Esophagus squamous epithelium (tissue), 5 donors: ENCODE measurements around the gene HS1BP3. TPM values are rescaled to one million over a fixed set of nuclear protein-coding genes. Genes with fewer than 3 reads are reported as not detected.

Experiments used
- DNase-seq: peaks from one replicate; lab custom pipeline; 2025; lab: John Stamatoyannopoulos, UW
- H3K27ac ChIP-seq, 4 donors: fragments of 200-600 bp; sonication (generic); one replicate each; pipeline ENCODE4 v1.5.1; 2016 to 2019; ENCODE audit warnings: mild to moderate bottlenecking in 1 of 4
- H3K27me3 ChIP-seq, 4 donors: fragments of 200-600 bp; sonication (generic); 1 replicate in 3 of 4; 2 replicates in 1 of 4; pipeline versions ENCODE4 v1.5.1 to v1.6.0; 2017 to 2021; ENCODE audit warnings: antibody characterized with exemption in 1 of 4
- H3K36me3 ChIP-seq, 3 donors: fragments of 200-600 bp; sonication (generic); one replicate each; pipeline ENCODE4 v1.5.1; 2016 to 2019
- H3K4me1 ChIP-seq, 3 donors: fragments of 200-600 bp; sonication (generic); one replicate each; pipeline ENCODE4 v1.5.1; 2017 to 2019
- H3K4me3 ChIP-seq, 4 donors: fragments of 200-600 bp; sonication (generic); 1 replicate in 3 of 4; 2 replicates in 1 of 4; pipeline ENCODE4 v1.5.1; 2016 to 2019; ENCODE audit warnings: mild to moderate bottlenecking in 2 of 4, moderate library complexity in 1 of 4
- H3K9me3 ChIP-seq, 3 donors: fragments of 200-600 bp; sonication (generic); one replicate each; pipeline ENCODE4 v1.5.1; 2016 to 2019
- POLR2A ChIP-seq, 4 donors: fragments of 450-650 bp; IDR thresholded peaks; one replicate each; pipeline ENCODE4 v1.6.1; 2017; ENCODE audit warnings: antibody characterized with exemption in 4 of 4, mild to moderate bottlenecking in 4 of 4, moderate library complexity in 3 of 4
- WGBS, 2 donors: methylation state at CpG; one replicate each; pipeline ENCODE4 v1.1.5; 2018; 5-methylcytosine and 5-hydroxymethylcytosine counted together
- intact Hi-C: fragments of 100-400 bp; cut with DNase I; formaldehyde crosslinking; loops from one replicate; pipeline ENCODE4 v1.15.0; 2022
- total RNA-seq, 4 donors: library from RNA; depleted of rRNA; stranded (reverse); fragments of >200 nt; gene quantifications; one replicate each; pipeline ENCODE4 v1.1.0, GENCODE V29; 2016
- TF ChIP-seq, protein P1 (sequence below), 6 experiments: fragments of 450-650 bp in 4 of 6; fragments of 200-600 bp in 2 of 6; sonication (generic) in 2 of 6; IDR thresholded peaks; one replicate each; pipeline ENCODE4 v1.5.1; 2016 to 2019; ENCODE audit warnings: antibody characterized with exemption in 6 of 6, mild to moderate bottlenecking in 4 of 6, moderate library complexity in 4 of 6
- donor health status: DM: yes; HTN: yes; CAD: no.

HS1BP3 gene
- total RNA-seq, 4 donors from 2014 or later: 7.9 to 22.1 (median 16.9) TPM

GRCh38 chr2:20648206-20648605 lies 2.7 kb downstream of the HS1BP3 start:
- DNase-seq: no peak
- H3K27ac ChIP-seq: peak overlapping the region in 3 of 4 donors; percentile 6 to 98 (median 96)
- H3K27me3 ChIP-seq: no peaks in the 10 kb centered on the region
- TF ChIP-seq, protein P1, sequence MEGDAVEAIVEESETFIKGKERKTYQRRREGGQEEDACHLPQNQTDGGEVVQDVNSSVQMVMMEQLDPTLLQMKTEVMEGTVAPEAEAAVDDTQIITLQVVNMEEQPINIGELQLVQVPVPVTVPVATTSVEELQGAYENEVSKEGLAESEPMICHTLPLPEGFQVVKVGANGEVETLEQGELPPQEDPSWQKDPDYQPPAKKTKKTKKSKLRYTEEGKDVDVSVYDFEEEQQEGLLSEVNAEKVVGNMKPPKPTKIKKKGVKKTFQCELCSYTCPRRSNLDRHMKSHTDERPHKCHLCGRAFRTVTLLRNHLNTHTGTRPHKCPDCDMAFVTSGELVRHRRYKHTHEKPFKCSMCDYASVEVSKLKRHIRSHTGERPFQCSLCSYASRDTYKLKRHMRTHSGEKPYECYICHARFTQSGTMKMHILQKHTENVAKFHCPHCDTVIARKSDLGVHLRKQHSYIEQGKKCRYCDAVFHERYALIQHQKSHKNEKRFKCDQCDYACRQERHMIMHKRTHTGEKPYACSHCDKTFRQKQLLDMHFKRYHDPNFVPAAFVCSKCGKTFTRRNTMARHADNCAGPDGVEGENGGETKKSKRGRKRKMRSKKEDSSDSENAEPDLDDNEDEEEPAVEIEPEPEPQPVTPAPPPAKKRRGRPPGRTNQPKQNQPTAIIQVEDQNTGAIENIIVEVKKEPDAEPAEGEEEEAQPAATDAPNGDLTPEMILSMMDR (IDR thresholded peaks at IDR 0.05): no peak
- TF ChIP-seq POLR2A (IDR thresholded peaks at IDR 0.05): no peak
- H3K36me3 ChIP-seq: peaks cover 0 to 38% (median 10%) of the 10 kb centered on the region in 3 donors
- H3K9me3 ChIP-seq: no peaks in the 10 kb centered on the region
- WGBS, 2 donors: 89 to 99% methylated on average over 4 of the region's 4 CpGs
- H3K4me3 ChIP-seq: no peak overlapping the region
- peaks cover 23 to 43% (median 26%) of the 10 kb centered on the region in 3 donors for H3K4me1 ChIP-seq
- intact Hi-C loops: loop anchor here (10.0 kb wide), 1 partner anchor 233 kb away; no protein-coding TSS in a partner anchor

DNA sequence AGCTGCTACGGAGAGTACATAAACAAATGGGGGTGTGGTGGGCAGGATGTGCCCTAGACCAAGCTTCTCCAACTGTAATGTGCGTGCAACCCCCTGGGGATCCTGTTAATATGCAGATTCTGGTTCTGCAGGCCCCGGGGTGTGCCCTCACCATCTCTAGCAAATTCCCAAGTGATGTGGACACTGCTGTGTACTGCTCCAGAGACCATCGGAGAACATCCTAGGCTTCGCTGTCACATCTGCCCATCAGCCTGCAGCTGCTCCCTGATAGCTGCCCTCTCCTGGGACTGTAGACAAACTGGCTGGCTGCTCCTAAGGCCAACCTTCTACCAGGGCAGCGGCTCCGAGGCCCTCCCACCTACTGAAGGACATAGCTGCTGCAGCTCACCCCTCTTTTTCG lies 3.2 kb downstream of the HS1BP3 start:
- H3K9me3 ChIP-seq: no peaks in the 10 kb centered on the region
- no peak for DNase-seq
- H3K36me3 ChIP-seq: peaks cover 0 to 43% (median 10%) of the 10 kb centered on the region in 3 donors
- 86 to 93% methylated on average over 5 to 6 of the region's 8 CpGs for WGBS, 2 donors
- no peak overlapping the region for H3K4me3 ChIP-seq
- H3K27ac ChIP-seq: peak overlapping the region in 3 of 4 donors; percentile 3 to 98 (median 6)
- intact Hi-C loops: loop anchor here (10.0 kb wide), 1 partner anchor 233 kb away; no protein-coding TSS in a partner anchor
- H3K4me1 ChIP-seq: peaks cover 23 to 46% (median 27%) of the 10 kb centered on the region in 3 donors
- H3K27me3 ChIP-seq: no peaks in the 10 kb centered on the region
- no peak for TF ChIP-seq POLR2A (IDR thresholded peaks at IDR 0.05)
- TF ChIP-seq, protein P1 (IDR thresholded peaks at IDR 0.05): no peak

GRCh38 chr2:20647211-20647610 lies 3.7 kb downstream of the HS1BP3 start:
- Histone ChIP-seq H3K36me3 (peaks cover 0 to 46% (median 10%) of the 10 kb centered on the region in 3 donors), H3K4me1 (peaks cover 23 to 52% (median 32%) of the 10 kb centered on the region in 3 donors), H3K27ac (peak overlapping the region in 3 of 4 donors; percentile 3 to 98 (median 24)), H3K4me3 (no peak overlapping the region), H3K9me3 (no peaks in the 10 kb centered on the region), H3K27me3 (no peaks in the 10 kb centered on the region)
- intact Hi-C loops: loop anchor here (10.0 kb wide), 1 partner anchor 232 kb away; no protein-coding TSS in a partner anchor
- no peak for DNase-seq
- 38 to 94% methylated on average over 1 to 3 of the region's 3 CpGs for WGBS, 2 donors
- TF ChIP-seq POLR2A (IDR thresholded peaks at IDR 0.05): no peak
- TF ChIP-seq, protein P1 (IDR thresholded peaks at IDR 0.05): no peak

DNA sequence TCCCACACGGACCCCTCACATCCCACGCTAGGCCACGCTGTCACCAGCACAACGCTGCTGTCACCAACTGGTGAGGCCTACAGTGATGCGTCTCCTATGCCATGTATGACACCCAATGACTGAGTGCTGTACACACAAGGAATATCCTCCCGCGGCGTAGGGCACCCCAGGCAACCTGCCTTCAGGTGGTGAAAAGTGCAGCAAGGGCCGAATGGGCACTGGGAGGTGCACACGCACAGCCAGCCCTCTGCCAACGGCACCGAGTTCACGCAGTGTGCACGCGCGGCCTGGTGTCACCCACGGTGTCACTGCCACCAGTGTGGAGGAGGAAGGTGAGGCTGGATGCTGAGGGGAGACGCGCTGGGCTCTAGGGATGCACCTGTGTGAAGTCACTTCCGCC lies 4.5 kb downstream of the HS1BP3 start:
- Histone ChIP-seq H3K27ac (peak overlapping the region in 1 of 4 donors; percentile 24), H3K4me1 (peaks cover 20 to 52% (median 36%) of the 10 kb centered on the region in 3 donors), H3K36me3 (peaks cover 0 to 52% (median 10%) of the 10 kb centered on the region in 3 donors), H3K9me3 (no peaks in the 10 kb centered on the region), H3K4me3 (no peak overlapping the region), H3K27me3 (no peaks in the 10 kb centered on the region)
- intact Hi-C loops: loop anchor here (10.0 kb wide), 1 partner anchor 232 kb away; no protein-coding TSS in a partner anchor
- no peak for TF ChIP-seq POLR2A (IDR thresholded peaks at IDR 0.05)
- TF ChIP-seq, protein P1 (IDR thresholded peaks at IDR 0.05): no peak
- DNase-seq: no peak
- WGBS, 2 donors: 96 to 97% methylated on average over 7 to 13 of the region's 20 CpGs

GRCh38 chr2:20645761-20646160 lies 5.1 kb downstream of the HS1BP3 start:
- TF ChIP-seq, protein P1 (IDR thresholded peaks at IDR 0.05): no peak
- no peak for TF ChIP-seq POLR2A (IDR thresholded peaks at IDR 0.05)

More at GRCh38 chr2:20645761-20646160, 5.1 kb downstream of the HS1BP3 start:
- intact Hi-C loops: loop anchor here (10.0 kb wide), 1 partner anchor 231 kb away; no protein-coding TSS in a partner anchor
- Histone ChIP-seq H3K4me3 (no peak overlapping the region), H3K9me3 (no peaks in the 10 kb centered on the region), H3K27me3 (no peaks in the 10 kb centered on the region), H3K4me1 (peaks cover 18 to 48% (median 34%) of the 10 kb centered on the region in 3 donors), H3K36me3 (peaks cover 1 to 59% (median 10%) of the 10 kb centered on the region in 3 donors), H3K27ac (peak overlapping the region in 1 of 4 donors; percentile 11)
- DNase-seq: no peak
- WGBS, 2 donors: 83 to 86% methylated on average over 5 to 8 of the region's 10 CpGs
